Measurements from ENCODE around the gene BCAS1. TPM values are rescaled to one million over a fixed set of nuclear protein-coding genes. Genes with fewer than 3 reads are reported as not detected.

BCAS1 gene
- total RNA-seq, 2 experiments from 2014 or later, result 0.09 TPM; not detected in 1

DNA sequence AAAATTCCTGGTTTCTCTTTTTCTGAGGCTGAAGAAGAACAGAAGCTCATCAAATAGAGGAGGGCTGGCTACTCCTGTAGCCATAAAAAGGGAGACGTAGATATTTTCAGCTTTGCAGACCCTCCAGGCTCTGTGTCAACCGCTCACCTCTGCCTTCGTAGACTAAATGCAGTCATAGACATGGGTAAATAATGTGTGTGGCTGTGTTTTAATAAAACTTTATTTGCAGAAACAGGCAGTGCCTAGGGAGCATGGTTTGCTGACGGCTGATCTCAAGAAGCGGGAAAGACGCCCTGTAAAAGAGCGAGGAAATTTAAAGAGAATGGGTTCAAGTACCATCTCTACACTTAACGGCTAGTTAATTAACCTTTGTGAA, 171.8 kb downstream of the BCAS1 start:
- no peak overlapping the region for H3K4me3 Mint-ChIP-seq
- H3K9me3 Mint-ChIP-seq, result peaks cover 2% of the 10 kb centered on the region
- H3K27me3 Mint-ChIP-seq, result no peaks in the 10 kb centered on the region
- H3K4me1 Mint-ChIP-seq, result peaks cover 54% of the 10 kb centered on the region
- H3K36me3 Mint-ChIP-seq, result peaks cover 4% of the 10 kb centered on the region
- POLR2A ChIA-PET, result interaction anchor here (1.0 to 2.3 kb wide), 3 partner anchors 14 to 54 kb away, joined by 6 to 30 read pairs (median 6); no protein-coding TSS in a partner anchor
- ATAC-seq (ENCODE audit: low read depth), result no peak
- DNase-seq, result no peak
- H3K27ac Mint-ChIP-seq, result peak overlapping the region; percentile 44

DNA sequence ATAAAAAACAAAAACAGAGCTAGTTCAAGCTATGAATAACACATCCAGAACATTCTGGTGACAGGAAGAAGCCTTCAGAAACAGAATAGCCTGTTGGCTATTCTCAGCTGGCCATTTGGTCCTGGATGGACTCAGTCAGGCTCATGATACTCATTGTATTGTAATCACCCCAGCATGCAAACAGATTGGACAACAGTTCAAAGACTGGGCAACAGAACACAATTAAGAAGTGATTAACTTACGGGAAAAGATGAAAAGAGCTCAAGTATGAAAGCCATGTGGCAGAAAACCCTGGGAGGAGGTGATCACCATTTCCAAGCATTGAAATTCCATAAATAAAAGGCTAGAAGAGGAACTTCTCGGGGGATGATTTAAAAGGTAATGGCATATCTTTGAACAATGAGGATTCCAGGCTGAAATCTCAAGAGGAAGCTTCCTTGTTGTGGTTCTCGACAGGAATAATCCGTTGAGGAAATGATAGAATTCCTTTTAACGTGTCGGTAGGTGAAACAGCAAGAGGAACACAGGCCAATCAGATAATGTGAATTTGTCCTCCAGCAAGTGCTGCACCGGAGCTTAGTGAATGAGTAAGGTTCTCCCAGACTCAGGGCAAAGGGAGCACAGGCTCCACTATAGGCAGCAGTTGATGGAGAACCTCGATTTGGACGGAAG, 172.4 kb downstream of the BCAS1 start:
- H3K4me1 Mint-ChIP-seq, result peaks cover 57% of the 10 kb centered on the region
- peaks cover 2% of the 10 kb centered on the region for H3K9me3 Mint-ChIP-seq
- H3K27me3 Mint-ChIP-seq, result no peaks in the 10 kb centered on the region
- ATAC-seq (ENCODE audit: low read depth), result no peak
- H3K27ac Mint-ChIP-seq, result peak overlapping the region; percentile 70
- H3K36me3 Mint-ChIP-seq, result peaks cover 4% of the 10 kb centered on the region
- DNase-seq, result no peak
- POLR2A ChIA-PET, result interaction anchor here (1.0 kb wide), 1 partner anchor 53 kb away, joined by 6 read pairs; no protein-coding TSS in a partner anchor
- H3K4me3 Mint-ChIP-seq, result no peak overlapping the region

DNA sequence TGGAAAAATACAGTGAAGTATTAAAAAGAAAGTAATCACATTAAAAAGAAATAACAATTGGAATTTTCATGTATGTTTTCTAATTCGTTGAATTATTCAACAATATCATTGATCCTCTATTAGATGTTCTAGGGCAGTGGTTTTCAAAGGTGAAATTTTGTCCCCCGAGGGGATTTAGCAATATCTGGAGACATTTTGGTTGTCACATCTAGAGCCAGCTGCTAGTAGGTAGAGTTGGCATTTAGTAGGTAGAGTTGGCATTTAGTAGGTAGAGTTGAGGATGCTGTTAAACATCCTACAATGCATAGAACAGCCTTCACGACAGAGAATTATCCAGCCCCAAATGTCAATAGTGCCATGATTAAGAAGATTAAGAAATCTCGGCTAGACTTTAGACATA, 173.7 kb downstream of the BCAS1 start:
- peaks cover 2% of the 10 kb centered on the region for H3K9me3 Mint-ChIP-seq
- H3K4me1 Mint-ChIP-seq, result peaks cover 58% of the 10 kb centered on the region
- H3K27ac Mint-ChIP-seq, result no peak overlapping the region
- DNase-seq (no peak), ATAC-seq (ENCODE audit: low read depth) (no peak)
- peaks cover 4% of the 10 kb centered on the region for H3K36me3 Mint-ChIP-seq
- POLR2A ChIA-PET, result no interaction called here
- H3K27me3 Mint-ChIP-seq, result no peaks in the 10 kb centered on the region
- no peak overlapping the region for H3K4me3 Mint-ChIP-seq

DNA sequence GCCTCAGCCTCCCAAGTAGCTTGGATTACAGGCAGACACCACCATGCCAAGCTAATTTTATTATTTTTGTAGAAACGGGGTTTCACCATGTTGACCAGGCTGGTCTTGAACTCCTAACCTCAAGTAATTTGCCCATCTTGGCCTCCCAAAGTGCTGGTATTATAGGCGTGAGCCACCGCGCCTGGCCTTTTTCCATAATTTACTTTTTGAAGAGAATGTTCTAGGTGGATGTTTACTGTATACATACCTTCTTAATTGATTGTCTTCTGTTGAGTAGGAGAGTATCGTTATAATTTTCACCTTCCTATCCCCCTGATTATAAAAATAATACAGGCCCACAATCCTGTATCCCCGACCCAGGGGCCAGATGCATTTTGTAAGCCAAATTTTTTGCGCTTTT, 174.4 kb downstream of the BCAS1 start:
- peaks cover 56% of the 10 kb centered on the region for H3K4me1 Mint-ChIP-seq
- POLR2A ChIA-PET, result interaction anchor here (0.6 kb wide), 1 partner anchor 219 kb away, joined by 4 read pairs; no protein-coding TSS in a partner anchor
- no peak overlapping the region for H3K27ac Mint-ChIP-seq
- DNase-seq, result no peak
- peaks cover 2% of the 10 kb centered on the region for H3K9me3 Mint-ChIP-seq
- peaks cover 6% of the 10 kb centered on the region for H3K36me3 Mint-ChIP-seq
- H3K4me3 Mint-ChIP-seq, result no peak overlapping the region
- H3K27me3 Mint-ChIP-seq, result no peaks in the 10 kb centered on the region
- no peak for ATAC-seq (ENCODE audit: low read depth)

DNA sequence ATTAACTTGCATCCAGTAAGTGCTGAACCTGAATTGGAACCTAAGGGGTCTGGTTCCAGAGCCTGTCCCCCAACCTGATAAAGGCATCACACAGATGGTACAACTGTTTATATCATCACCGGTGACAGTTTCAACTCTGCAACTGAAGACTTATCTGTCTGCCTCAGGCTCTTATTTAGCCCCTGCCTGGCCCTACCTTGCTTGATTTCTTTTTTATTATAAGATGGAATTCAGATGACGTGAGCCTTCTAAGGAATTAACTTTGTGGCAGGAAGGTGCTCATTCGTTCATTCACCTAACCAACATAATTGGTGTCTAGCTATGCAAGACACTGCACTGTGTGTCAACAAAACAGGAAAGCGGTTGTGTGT, 175.0 kb downstream of the BCAS1 start:
- peaks cover 6% of the 10 kb centered on the region for H3K36me3 Mint-ChIP-seq
- DNase-seq, result no peak
- peak overlapping the region; percentile 2 for H3K4me3 Mint-ChIP-seq
- H3K4me1 Mint-ChIP-seq, result peaks cover 57% of the 10 kb centered on the region
- peak overlapping the region; percentile 63 for H3K27ac Mint-ChIP-seq
- no peak for ATAC-seq (ENCODE audit: low read depth)
- peaks cover 2% of the 10 kb centered on the region for H3K9me3 Mint-ChIP-seq
- H3K27me3 Mint-ChIP-seq, result no peaks in the 10 kb centered on the region
- POLR2A ChIA-PET, result interaction anchor here (0.6 to 1.8 kb wide), 7 partner anchors 10 to 313 kb away, joined by 3 to 13 read pairs (median 4); no protein-coding TSS in a partner anchor

DNA sequence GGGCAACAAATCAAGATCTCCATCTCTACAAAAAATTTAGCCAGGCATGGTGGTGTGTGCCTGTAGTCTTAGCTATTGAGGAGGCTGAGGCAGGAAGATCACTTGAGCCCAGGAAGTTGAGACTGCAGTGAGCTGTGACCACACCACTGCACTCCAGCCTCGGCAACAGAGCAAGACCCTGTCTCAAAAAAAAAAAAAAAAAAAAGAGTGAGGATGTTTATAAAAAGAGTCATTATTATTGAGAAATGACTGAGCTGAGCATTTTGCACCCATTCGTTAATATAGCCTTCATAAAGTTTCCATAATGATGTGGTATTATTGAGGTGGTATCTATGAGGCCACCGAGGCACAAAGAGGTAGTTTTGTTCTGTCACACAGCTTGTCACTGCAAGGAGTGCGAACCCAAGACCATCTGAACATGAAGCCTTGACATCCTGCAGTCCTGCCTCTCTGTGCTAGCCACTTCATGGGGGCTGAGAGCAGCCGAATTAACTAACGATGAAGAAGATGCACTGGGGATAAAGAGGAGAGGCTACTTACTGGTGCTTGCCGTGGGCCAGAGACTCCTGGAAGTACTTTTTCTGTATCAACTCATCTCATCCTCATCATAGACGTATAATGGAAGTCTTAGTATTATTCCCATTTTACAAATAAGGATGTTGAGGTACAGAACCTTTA, 175.5 kb downstream of the BCAS1 start:
- DNase-seq, result no peak
- H3K4me3 Mint-ChIP-seq, result peak overlapping the region; percentile 45
- peaks cover 6% of the 10 kb centered on the region for H3K36me3 Mint-ChIP-seq
- H3K27me3 Mint-ChIP-seq, result no peaks in the 10 kb centered on the region
- POLR2A ChIA-PET, result interaction anchor here (0.6 to 1.8 kb wide), 13 partner anchors 10 to 312 kb away, joined by 3 to 13 read pairs (median 3); no protein-coding TSS in a partner anchor
- H3K4me1 Mint-ChIP-seq, result peaks cover 54% of the 10 kb centered on the region
- ATAC-seq (ENCODE audit: low read depth), result peak; percentile 10
- H3K9me3 Mint-ChIP-seq, result peaks cover 2% of the 10 kb centered on the region
- peak overlapping the region; percentile 85 for H3K27ac Mint-ChIP-seq

Small RNA genes within 50 kb of the gene (microRNA-seq; reads per million reads assigned to microRNA genes)
- not detected for gene MIR4756

Other genes starting within 250 kb of the BCAS1 start
- under 1 TPM; 0.40 to 0.58 TPM for gene CYP24A1, start 103.4 kb upstream of the BCAS1 start, total RNA-seq
- gene PFDN4, start 137.5 kb upstream of the BCAS1 start, total RNA-seq, result 10 to 100 TPM; 16.5 to 18.6 TPM

Measured in activated naive CD8-positive, alpha-beta T cell treated with anti-CD3 and anti-CD28 coated beads, Interleukin-2, amount 10 ng/mL, durations not matched to agents 7 days and 5 days (primary cell).